GM21526 (cell line): ENCODE measurements around the gene DYSF.

Experiments used
- ATAC-seq: cut with Tn5 transposase; IDR thresholded peaks from one replicate; pipeline ENCODE4 v1.9.1; 2021; ENCODE audit warnings: moderate library complexity; ENCODE audit not compliant: unreplicated experiment, low FRiP score

The DYSF gene

DNA sequence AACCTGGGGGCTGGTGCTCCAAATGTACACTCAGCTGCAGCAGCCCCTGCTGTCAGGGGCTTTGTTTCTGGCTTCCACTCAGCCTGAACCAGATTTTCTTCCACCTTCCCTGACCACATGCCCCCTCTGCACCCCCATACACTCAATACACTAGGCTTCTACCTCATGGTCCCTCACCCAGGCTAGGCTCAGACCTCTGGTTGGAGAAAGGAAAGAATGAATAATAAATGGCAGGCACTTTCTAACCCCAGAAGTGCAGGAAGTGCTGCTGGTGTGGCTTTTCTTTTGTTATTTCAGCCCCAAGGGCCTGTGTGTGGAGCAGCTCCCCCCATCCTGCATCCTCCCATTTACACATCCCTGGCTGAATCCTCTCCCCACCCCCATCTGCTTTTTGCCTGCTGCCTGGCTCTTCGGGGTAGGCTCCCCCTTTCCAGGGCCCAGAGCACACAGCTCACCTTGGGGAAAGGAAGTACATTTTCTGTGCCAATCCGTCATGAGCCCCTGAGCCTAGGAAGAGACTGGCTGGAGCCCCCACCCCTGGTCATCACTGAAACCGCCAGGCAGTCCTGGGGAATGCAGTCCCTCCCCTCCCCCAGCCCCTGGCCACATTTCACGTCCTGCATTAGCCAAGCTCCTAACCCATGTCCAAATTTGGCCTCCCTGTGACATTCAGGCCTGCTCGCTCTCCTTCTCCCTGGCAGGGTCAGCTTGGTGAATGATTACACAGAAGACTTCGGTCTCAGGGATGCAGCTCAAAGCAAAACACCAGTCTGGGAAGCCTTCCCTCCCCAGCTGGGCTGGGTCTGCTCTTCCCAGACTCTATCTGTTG lies 2.6 kb downstream of the DYSF start:
- ATAC-seq = no peak

DNA sequence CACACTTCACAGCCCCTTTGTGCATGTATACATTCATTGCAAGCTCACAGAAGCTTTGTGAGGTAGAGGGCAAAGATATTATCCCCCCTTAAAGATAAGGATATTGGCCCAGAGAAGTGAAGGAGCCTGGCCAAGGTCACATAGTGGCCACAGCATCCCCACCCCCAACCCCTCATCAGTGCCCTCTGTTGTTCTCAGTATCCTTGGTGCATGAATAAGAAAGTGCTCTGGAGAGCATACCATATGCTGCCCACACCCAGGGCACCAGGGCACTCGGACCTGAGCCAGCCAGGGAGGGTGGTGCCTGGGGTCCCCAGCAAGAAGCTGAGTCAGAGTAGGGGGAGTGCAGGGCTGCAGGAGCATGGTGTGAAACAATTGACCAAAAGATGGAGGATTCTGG lies 3.3 kb downstream of the DYSF start:
- no peak for ATAC-seq

DNA sequence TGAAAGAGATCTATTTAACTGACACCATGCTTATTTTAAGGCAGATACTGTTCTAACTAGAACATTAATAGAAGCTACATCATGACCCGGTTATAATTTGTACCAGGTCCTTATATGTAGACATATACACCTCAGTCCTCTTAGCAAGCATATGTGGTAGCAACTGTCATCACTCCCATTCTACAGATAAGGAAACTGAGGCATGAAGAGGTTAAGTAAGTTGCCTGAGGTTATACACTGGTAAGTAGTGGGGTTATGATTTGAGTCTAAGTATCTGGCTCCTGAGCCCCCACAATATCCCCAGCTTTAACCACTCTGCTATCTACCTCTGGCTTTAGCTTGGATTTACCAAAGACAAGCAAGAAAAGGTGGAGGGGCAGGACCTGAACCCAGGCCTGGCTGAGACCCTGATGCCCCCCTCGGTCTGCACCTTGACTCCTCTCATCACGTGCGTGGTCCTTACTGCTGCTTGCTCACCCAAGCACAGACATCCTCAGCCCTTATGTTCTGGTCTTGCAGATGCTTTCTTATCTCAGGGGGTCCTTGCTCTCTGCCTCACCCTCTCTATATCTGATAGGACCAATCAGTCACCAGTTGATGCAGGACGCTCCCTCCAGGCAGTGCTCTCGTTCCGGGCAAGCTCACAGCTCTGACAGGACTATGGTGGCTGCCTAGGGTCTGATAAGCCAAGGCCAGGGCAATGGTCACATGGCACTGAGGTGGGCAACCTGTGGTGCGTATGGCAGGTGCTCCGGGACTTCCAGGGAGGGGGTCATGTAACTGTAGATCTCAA lies 4.0 kb downstream of the DYSF start:
- no peak for ATAC-seq

DNA sequence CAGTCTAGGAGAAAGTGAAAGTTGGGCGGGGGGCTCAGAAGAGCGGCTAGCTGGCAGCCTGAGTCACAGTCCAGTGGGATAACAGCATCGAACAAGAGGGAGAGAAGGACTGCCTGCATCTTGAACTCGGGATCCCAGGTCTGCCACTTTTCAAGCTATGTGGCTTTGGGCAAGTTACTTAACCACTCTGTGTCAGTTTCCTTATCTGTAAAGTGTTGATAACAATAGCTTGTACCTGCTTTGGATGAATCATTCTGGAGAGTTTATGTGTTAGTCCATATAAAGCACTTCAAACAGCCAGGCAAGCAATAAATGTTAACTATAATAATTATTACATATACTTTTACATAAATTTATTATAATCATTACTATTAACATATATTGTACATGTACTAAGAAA lies 4.6 kb downstream of the DYSF start:
- no peak for ATAC-seq

DNA sequence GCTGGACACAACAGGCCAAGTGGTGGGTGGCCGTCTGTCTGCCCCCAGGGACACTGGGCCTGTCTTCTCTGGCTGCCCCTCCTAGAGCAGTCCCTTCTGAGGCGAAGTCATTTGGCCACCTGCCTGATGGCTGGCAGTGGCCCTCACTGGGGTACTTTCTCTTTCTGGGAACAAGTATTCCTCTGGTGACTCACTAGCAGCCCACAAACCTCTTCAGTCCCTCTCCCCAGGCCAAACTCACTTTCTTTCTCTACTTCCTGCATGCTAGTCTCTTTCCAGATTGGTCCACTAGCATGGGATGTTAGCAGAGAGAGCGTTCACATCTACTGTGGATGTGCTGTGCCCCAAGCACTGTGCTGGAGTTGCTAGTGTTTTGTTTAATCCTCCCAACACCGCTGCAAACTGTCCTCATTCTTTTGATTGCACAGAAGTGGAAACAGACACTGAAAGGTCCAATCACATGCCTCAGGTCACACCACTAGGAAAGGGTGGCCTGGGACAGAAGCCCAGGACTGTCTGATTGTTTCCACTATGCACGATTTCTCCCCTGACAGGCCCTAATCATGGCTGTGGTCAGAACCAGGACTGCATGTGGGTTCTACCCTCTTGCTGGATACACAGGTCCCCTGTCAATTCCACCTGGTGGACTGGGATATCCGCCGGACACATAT lies 5.2 kb downstream of the DYSF start:
- no peak for ATAC-seq

DNA sequence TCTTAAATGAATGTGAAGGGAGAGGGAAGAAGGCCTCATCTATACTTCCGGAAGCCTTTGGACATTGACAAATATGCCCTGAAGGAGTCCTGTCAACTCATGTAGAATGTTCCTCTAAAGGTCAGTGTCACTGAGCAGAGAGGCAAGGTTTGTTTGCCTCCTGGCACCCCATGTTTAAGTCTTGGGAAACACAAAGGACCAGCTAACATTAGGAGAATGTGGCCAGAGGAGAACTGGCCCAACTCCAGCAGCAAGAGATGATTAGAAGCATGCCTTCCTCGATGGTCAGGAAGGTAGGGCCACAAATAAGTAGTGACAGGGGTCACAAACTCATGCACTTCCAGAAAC lies 5.7 kb downstream of the DYSF start:
- no peak for ATAC-seq

DNA sequence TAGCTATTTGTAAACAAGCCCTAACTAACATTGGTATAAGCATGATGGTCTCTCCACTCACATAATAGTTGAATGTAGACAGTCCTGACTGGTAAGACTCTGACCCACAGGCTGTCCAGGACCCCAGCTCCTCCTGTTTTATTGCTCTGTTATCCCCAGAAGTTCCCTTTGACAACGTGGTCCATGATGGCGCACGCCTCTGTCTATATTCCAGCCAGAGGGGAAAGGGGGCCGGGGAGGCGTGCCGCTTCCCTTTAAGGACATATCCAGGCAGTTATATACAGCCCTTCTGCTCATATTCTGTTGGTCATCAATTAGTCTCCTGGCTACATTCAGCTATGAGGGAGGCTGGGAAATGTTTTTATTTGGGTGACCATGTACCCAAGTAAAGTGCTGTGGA lies 6.7 kb downstream of the DYSF start:
- no peak for ATAC-seq

DNA sequence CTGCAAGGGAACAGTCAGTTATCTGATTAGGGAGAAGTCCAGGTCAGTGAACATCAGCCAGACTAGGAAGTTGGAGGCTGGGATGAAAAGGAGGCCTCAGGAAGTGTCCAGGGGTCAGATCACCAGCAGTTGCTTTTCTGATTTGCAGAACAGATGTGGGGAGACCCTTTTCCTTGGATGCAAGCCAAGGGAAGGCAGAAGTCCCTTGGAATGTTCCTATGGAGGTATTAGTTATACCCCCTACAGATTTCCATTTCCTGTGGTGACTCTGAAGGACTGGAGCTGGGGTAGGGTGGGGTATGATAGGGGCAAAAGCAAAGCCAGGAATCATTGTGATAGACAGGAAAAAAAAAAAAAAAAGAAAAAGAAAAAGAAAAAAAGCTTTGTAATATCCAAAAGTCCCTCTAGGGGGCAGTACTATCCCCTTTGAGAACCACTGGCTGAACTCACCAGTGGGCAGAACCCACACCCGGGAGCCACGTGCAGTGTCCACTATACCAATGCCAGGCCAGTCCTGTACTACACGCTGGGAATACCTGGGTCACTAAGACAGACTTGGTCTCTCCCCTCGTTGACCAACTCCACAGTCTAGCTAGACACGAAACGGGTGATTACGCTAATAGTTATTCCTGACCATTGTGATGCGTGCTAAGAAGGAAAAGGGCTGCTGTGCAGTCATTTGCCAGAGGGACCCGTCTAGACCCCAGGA lies 7.4 kb downstream of the DYSF start:
- ATAC-seq = no peak

DNA sequence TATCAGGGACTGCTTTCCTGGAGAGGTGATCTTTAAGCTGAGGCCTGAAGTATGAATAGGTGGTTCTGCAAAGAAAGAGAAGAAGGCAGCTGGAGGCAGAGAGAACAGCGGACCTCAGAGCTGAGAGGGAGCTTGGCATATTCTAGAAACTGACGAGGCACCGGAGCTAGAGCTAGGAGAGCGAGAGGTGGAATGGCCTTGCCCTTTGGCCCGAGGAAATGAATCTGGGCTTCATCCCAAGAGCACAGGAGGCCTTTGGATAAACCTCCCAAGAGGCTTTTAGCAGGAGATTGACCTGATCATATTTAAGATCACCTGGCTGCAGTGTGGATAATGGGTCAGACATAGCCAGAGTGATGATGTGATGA lies 7.9 kb downstream of the DYSF start:
- ATAC-seq = no peak

DNA sequence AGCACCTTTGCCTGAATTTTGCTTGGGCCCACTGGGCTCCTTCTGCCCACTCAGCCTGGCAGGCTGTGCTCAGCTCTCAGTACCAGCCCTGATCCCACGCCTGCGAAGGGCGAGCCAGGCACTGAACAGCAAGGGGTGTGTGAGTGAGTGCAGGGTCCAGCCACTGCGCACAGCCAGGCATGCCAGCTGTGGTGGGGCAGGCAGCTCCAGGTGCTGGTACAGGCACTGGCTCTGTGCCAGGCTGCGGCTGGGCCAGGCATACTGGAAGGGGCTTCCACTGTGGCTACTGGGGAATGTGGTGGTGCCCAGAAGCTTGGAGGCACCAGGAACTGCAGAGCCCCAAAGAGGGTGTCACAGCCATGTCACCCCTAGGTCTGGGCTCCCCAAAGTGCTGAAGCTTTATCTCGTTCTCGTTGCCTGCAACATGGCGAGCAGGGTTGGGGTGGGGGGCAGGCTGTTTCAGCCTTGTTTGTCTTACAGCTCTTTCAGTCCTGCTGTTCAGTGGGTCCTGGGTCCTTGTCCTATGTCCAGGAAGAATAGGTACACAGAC lies 8.8 kb downstream of the DYSF start:
- no peak for ATAC-seq

DNA sequence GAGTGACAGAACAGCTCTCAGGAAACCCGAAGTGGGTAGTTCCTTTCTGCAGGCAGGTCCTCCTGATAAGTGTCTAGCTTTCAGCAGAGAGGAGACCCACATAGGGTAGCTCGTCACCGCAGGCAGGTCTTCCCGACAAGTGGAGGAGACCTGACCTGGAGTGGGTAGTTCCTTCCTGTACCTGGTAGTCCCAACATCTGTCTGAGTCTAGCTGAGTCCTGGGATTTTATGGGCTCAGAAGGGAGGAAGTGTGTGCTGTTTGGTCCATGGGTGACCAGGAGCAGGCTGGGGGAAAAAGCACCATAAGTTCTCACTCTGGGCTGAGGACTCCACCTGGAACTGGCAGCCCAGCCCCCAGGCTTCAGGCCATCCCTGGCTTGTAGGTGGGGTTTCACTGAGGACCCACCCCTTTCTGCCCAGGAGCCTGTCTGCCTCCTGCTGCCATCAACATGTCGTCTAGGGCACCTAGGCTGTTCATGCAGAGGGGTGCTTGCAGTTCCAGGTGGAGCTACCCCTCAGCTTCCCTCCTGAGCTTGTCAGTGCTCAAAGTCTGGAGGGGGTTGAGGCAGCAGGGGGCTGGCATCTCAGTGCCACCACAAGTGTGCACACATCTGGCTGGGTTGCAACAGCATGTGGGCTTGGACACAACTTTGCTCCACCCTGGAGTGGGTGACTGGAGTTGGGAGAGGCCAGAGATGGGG lies 9.4 kb downstream of the DYSF start:
- ATAC-seq = no peak

DNA sequence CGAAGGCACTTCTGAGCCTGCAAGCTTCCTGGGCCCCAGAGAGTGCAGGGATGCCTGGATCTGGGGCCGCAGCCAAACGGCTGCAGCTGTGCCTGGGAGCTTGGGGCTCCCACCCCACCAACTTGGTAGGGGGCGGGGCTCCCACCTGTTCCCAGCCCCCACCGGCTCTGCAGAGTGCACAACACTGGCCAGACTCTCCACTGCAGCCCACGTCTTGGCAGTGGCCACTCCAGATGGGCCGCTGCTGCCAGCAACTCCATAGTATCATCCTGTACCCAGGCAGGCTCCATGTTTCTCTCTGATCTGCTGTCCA lies 9.9 kb downstream of the DYSF start:
- no peak for ATAC-seq

DNA sequence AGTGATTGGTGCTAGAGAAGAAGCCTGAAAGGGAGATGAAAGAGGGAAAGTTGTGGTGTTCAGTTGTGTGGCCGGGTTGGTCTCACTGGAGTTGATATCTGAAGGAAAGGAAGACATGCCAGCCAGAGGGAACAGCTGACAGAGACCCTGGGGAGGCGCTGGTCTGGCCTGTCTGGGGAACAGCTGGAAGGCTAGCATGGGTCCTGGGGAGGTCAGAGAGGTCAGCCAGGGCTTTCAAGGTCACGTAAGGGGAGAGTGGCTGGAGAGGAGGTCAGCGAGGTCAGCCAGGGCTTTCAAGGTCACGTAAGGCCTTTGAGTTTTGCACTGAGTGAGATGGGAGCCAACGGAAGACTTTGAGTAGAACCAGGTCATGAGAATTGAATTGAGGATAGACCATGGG lies 11.0 kb downstream of the DYSF start:
- ATAC-seq = no peak

DNA sequence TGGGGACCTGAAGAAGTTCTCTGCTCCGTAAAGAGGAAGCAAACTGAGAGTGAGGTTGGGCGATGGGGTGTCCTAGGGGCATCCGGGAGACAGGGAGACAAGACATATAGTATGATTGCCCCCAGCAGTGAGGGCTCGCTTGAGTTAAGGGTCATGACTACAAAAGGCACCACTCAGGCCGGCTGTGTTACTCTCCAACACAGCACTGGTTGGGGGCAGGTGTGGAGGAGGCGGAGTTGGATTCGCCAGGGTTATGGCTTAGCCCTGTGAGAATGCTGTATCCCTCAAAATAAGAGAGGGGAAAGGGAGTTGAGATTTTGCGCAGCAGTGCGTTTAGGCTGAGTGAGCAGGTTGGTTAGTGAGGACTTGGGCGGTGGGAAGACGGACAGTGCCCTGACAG lies 12.0 kb downstream of the DYSF start:
- no peak for ATAC-seq

DNA sequence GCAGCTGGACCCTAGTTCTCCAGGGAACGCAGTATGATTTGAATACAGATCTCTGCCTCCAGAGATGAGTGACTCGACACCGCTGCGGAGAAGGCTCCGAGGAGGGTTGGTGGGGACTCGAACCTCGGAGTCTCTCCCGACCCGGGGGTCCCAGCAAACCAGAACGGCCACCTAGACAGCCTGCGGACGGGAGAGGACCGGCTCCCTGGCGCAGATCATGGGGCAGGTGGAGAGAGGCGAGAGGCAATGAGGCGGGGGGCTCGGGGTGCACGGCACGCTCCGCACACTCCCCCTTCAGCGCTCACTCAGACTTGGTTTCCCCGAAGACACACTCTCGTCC lies 12.6 kb downstream of the DYSF start:
- no peak for ATAC-seq

DNA sequence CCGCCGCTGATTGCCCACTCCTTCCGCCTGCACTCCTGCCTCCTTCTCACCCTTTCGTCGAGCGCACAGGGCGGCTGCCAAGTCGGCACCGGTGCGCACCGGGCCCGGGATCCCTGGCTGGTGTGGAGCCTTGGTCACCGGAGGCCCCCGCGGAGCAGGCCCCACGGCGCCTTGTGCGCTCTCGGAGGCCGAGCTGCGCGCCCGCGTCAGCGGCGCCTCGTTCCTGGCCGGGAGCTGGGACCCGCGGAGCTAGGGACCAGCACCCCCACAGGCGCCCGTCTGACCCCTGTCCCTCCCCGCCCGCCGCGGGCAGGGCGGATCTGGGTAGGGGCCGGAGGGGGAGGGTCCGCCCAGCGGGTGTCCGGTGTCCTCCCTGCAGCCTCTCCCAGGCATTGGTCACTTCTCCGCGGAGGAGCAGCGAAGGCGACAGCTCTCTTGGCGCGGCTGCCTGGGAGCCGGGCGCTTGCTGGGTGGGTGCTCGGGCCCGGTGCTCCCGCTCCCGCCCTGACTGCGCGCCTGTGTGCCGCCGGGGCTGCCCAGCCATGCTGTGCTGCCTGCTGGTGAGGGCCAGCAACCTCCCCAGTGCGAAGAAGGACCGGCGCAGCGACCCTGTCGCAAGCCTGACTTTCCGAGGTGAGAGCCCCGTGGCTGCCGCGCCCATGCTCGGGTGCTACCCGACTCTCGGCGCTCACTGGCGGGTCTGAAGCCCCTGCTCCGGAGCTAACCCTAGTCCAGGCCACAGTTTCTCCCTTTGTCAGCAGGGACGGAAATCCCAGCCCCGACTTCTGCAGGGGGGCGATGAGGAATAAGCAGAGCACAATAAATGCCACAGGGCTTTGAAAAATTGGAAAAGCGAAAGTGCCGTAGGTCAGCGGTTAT lies 13.2 kb downstream of the DYSF start:
- no peak for ATAC-seq

DNA sequence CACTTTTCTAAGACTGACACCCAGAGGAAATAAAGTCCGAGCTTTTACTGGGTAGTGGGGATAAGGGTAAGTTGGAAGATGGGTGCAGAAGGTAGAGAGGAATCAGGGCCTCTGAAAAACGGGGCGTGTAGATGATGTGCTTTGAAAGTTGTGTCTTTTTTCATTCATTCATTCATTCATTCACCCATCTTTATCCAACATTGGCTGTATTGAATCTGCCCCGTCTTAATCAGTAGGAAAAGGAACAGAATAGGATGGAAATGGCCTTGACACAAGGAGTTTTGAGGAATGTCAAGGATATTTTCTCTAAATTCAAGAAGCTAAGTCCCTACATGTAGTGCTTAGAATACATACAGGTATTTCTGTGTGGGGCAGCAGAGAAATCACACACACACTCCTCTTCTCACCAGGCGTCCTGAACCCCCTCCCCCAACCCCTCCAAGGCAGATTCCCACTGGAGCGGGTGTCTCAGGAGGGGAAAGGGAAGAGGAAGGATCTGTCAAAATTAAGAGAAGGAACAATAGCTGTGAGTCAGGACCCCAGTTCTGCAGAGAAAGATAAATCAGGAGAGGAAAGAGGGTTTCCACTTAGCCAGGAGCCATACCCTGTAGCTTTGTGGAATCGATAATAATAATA lies 13.9 kb downstream of the DYSF start:
- no peak for ATAC-seq

DNA sequence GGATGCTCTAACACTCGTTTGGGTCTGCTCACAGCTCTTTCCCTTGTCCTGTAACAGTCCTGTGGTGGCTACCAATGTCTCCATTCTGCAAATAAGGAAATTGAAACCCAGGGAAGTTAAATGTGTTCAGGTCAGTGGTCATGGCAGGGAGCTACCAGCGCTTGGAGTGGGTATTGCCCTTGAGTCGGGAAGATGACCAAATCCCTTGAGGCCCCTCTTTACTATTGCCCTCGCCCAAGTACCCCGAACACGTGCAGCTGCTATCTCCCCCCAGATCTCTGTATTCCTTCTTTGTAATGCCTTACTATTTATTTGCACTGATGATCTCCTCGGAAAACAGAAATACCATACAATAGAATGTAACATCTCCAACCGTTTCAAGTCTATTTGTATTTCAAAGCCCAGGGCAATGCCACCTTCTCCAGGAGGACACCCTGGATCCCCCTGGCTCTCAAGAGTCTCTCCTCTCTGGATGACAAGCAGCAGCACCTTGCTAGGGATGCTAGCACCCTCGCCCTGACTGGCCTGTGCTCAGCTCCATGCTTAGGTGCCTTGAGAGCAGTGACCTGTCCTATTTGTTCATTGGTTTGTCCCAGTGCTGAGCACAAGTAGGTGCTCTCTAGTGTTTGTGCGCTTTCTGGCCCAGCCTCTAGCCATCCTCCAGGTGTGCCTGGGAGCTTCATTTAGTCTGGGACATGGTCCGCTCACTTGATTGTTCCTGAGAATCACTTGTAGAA lies 15.1 kb downstream of the DYSF start:
- no peak for ATAC-seq
